Endodermal cell (in vitro differentiated cells): Measurements from ENCODE around the gene FAM13C. TPM values are rescaled to one million over a fixed set of nuclear protein-coding genes. Genes with fewer than 3 reads are reported as not detected.

Source experiments
- DNase-seq: peaks from one replicate; pipeline ENCODE4 v3.0.0-alpha.2; 2017
- H3K27ac ChIP-seq: 2 replicates; pipeline ENCODE4 v1.5.1; 2013; ENCODE audit warnings: mild to moderate bottlenecking, low read depth, low read length, moderate library complexity
- H3K27me3 ChIP-seq: 2 replicates; pipeline ENCODE4 v1.6.1; 2013; ENCODE audit warnings: mild to moderate bottlenecking, low read length, moderate library complexity; ENCODE audit not compliant: insufficient read depth, control insufficient read depth, poor library complexity, severe bottlenecking
- H3K36me3 ChIP-seq: 2 replicates; pipeline ENCODE4 v1.7.0; 2013; ENCODE audit warnings: mild to moderate bottlenecking, low read length, moderate library complexity; ENCODE audit not compliant: control insufficient read depth, insufficient read depth
- H3K4me1 ChIP-seq: one replicate; pipeline ENCODE4 v1.7.0; 2013; ENCODE audit warnings: low read length; ENCODE audit not compliant: control insufficient read depth, insufficient read depth
- H3K4me3 ChIP-seq: 2 replicates; pipeline ENCODE4 v1.5.1; 2013; ENCODE audit warnings: mild to moderate bottlenecking, low read length, moderate library complexity
- H3K9ac ChIP-seq: 2 replicates; pipeline ENCODE4 v1.6.1; 2013; ENCODE audit warnings: mild to moderate bottlenecking, low read length, moderate library complexity; ENCODE audit not compliant: poor library complexity, severe bottlenecking; ENCODE audit errors: extremely low read depth
- H3K9me3 ChIP-seq: 2 replicates; pipeline ENCODE4 v1.6.1; 2013; ENCODE audit warnings: mild to moderate bottlenecking, low read length, moderate library complexity; ENCODE audit not compliant: control insufficient read depth
- H3K27ac Mint-ChIP-seq: 2 replicates; pipeline ENCODE4 v1.8.0; 2020; ENCODE audit warnings: mixed read lengths
- H3K27me3 Mint-ChIP-seq: 2 replicates; pipeline ENCODE4 v1.8.0; 2021; ENCODE audit warnings: mild to moderate bottlenecking, mixed read lengths; ENCODE audit not compliant: insufficient read depth
- H3K36me3 Mint-ChIP-seq: 2 replicates; pipeline ENCODE4 v1.8.0; 2020; ENCODE audit warnings: low read depth, mixed read lengths
- H3K4me1 Mint-ChIP-seq: 2 replicates; pipeline ENCODE4 v1.8.0; 2020; ENCODE audit warnings: mixed read lengths
- H3K4me3 Mint-ChIP-seq: 2 replicates; pipeline ENCODE4 v1.8.0; 2020; ENCODE audit warnings: mild to moderate bottlenecking, moderate library complexity, mixed read lengths
- H3K9me3 Mint-ChIP-seq: 2 replicates; pipeline ENCODE4 v1.8.0; 2020; ENCODE audit warnings: mild to moderate bottlenecking, mixed read lengths
- CTCF ChIP-seq: fragments of 200-600 bp; sonication (generic); conservative IDR thresholded peaks from 2 replicates; pipeline ENCODE4 v1.5.0; 2021; ENCODE audit warnings: antibody characterized with exemption, mild to moderate bottlenecking
- WGBS, 2 experiments: methylation state at CpG; one replicate each; pipeline versions ENCODE4 v1.1.5 to v1.1.7; 2013; ENCODE audit warnings: missing lambda C conversion rate in 2 of 2, mixed read lengths in 1 of 2; ENCODE audit not compliant: insufficient coverage in 1 of 2, insufficient read length in 1 of 2; 5-methylcytosine and 5-hydroxymethylcytosine counted together
- total RNA-seq, 2 donors: library from RNA; stranded (reverse); fragmentation: NEBNext Ultra II Directional in 1 of 2; extraction: Animal tissue kit (Norgen Biotek cat#: 25700) in 1 of 2; gene quantifications; 2 replicates in 1 of 2; 3 replicates in 1 of 2; pipeline ENCODE4 v1.2.1, GENCODE V29; 2021

The FAM13C gene
- total RNA-seq, 2 donors from 2014 or later: 2.5 to 3.7 TPM

DNA sequence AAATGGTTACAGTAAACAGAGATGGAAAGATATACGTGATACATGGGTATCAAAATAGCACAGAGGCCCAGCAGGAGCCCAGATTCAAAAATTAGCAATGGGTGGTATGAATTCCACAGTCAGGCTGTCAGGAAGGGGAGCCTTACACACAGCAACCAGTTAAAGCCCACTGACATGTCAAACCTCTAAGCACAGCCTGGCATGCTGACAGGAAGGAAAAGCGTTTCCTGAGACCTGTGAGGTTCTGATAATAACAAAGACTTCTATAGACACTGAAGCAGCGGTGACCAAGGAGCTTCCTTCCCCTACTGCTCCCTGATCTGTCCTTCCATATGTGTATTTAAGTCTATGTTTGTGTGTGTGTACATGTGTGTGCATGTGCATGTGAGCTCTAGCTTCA lies 96.0 kb downstream of the FAM13C start:
- WGBS, 2 experiments: 82 to 86% methylated on average over 1 to 3 of the region's 3 CpGs
- no peaks in the 10 kb centered on the region for H3K9me3 Mint-ChIP-seq
- H3K27me3 ChIP-seq: no peaks in the 10 kb centered on the region
- no peaks in the 10 kb centered on the region for H3K36me3 Mint-ChIP-seq
- no peaks in the 10 kb centered on the region for H3K27me3 Mint-ChIP-seq
- H3K9me3 ChIP-seq: no peaks in the 10 kb centered on the region
- H3K27ac Mint-ChIP-seq: no peak overlapping the region
- H3K27ac ChIP-seq: no peak overlapping the region
- no peak overlapping the region for H3K4me3 Mint-ChIP-seq
- TF ChIP-seq CTCF: no peak
- DNase-seq: no peak
- H3K4me1 Mint-ChIP-seq: no peaks in the 10 kb centered on the region
- H3K36me3 ChIP-seq: peaks cover 51% of the 10 kb centered on the region
- H3K4me3 ChIP-seq: no peak overlapping the region
- no peaks in the 10 kb centered on the region for H3K4me1 ChIP-seq
- H3K9ac ChIP-seq: no peak overlapping the region

DNA sequence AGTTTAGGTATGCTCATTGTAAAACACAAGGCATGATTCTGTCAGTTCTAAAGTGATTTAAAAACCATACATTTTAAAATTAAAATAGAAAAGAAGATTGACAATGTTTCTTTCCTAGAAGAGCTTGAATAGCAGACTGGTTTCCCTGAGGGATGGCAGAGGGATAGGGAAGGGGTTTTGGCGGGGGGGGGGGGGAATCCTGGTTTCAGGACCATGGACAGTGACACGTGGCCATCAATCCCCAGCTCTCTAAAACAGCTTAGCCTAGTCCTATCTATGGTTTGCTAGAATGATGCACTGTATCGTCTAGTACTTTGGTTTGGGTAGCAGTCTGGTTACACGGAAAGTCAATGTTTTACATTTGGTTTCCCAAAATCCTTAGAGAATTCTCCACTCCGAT lies 97.2 kb downstream of the FAM13C start:
- Histone ChIP-seq H3K9me3 (no peaks in the 10 kb centered on the region), H3K36me3 (peaks cover 51% of the 10 kb centered on the region), H3K27me3 (no peaks in the 10 kb centered on the region), H3K9ac (no peak overlapping the region), H3K27ac (no peak overlapping the region), H3K4me1 (no peaks in the 10 kb centered on the region), H3K4me3 (no peak overlapping the region)
- Mint-ChIP-seq H3K36me3 (no peaks in the 10 kb centered on the region), H3K4me1 (no peaks in the 10 kb centered on the region), H3K9me3 (no peaks in the 10 kb centered on the region), H3K4me3 (no peak overlapping the region), H3K27ac (no peak overlapping the region), H3K27me3 (no peaks in the 10 kb centered on the region)
- DNase-seq: peak; percentile 67
- WGBS, 2 experiments: 56 to 74% methylated on average over 3 to 4 of the region's 5 CpGs
- TF ChIP-seq CTCF: no peak

GRCh38 chr10:59258890-59259289 lies 103.5 kb downstream of the FAM13C start:
- no peaks in the 10 kb centered on the region for H3K36me3 Mint-ChIP-seq
- H3K9me3 ChIP-seq: no peaks in the 10 kb centered on the region
- no peak overlapping the region for H3K9ac ChIP-seq
- H3K4me1 ChIP-seq: no peaks in the 10 kb centered on the region
- H3K27me3 ChIP-seq: no peaks in the 10 kb centered on the region
- 88 to 100% methylated on average over 1 of the region's 1 CpG for WGBS, 2 experiments
- DNase-seq: no peak
- no peak for TF ChIP-seq CTCF
- H3K4me3 ChIP-seq: no peak overlapping the region
- H3K36me3 ChIP-seq: peaks cover 19% of the 10 kb centered on the region
- peaks cover 6% of the 10 kb centered on the region for H3K4me1 Mint-ChIP-seq
- no peak overlapping the region for H3K27ac ChIP-seq
- H3K4me3 Mint-ChIP-seq: no peak overlapping the region
- no peaks in the 10 kb centered on the region for H3K27me3 Mint-ChIP-seq
- H3K27ac Mint-ChIP-seq: no peak overlapping the region
- H3K9me3 Mint-ChIP-seq: no peaks in the 10 kb centered on the region
